Stimulated activated CD4-positive, alpha-beta T cell treated with anti-CD3 and anti-CD28 coated beads, Interleukin-12 subunit alpha, Interleukin-12 subunit beta, amount 100 ng/mL, for 4 hours (primary cell): Measurements from ENCODE around the gene HLCS.

Source experiments
- DNase-seq: peaks from one replicate; pipeline ENCODE4 v3.0.0-alpha.2; 2020

The HLCS gene

DNA sequence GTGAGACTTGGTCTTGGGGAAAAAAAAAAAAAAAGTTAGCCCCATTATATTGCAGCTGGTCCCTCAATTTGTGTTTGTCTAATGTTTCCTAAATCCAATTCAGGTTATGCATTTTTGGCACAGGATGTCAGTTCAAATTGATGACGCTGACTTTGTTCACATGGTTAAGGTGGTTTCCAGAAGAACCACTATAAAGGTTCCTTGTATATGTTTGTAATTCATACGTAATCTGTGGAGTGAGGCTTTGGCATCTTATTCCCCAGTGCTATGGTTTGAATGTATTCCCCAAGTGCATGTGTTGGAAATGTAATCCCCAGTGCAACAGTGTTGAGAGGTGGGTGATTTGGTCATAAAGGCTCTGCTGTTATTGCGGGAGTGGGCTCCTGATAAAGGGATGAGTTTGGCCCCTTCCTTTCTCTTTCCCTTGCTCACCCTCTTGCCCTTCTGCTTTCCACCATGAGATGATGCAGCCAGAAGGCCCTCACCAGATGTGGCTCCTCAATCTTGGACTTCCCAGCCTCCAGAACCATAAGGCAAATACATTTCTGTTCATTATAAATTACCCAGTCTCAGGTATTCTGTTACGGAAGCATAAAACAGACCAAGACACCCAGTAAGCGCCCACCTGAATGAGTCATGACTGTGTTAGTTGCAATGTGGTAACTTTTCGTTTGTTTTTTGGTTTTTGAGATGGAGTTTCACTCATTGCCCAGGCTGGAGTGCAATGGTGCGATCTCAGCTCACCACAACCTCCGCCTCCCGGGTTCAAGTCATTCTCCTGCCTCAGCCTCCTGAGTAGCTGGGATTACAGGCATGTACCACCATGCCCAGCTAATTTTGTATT is 19.5 kb upstream of the HLCS start:
- DNase-seq: no peak

DNA sequence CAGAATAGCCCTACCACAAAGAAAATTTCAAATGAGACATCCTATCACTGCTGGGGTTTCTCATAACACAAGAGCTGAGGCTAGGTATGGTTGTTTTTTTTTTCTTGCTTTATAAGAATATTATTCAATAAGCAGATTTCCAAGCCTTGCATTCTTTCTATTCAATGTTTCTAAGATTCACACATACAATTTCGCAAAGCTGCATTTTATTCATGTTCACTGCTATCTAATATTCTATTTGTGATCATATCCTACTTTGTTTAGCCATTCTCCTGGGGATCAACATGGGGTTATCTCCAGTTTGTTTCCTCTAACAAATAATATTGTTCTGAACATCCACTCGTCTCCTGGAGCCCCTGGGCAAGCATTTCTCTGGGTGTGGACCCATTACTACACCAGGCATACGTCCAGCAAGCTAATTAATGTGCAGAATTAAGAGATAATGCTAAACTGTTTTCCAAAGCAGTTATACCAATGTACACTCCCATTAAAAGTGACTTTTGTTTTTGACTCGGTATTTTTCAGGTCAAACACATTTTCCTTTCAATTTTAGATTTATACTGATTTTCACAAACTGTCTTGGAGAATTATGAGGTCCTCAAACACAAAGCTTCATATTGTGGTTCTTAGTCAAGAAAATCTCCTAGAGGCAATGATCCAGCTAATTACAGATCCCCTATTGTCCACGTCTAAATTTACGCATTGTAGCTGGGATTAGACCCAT is 15.7 kb upstream of the HLCS start:
- DNase-seq: no peak

DNA sequence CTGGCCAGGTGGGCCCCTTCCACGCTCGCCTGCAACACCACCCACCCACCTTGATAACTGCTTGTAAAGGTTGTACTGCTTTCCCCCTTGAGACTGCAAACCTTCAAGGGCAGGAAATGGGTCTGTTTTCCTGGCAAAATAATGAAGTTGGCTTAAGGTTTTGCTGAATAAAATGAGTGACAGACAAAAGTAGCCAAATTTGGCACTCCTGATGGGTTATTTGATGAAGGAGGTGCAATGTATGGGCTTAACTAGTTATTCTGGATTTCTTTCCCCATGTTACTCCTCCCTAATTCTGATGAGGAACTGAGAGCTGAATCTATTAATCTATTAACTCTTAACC is 14.6 kb upstream of the HLCS start:
- no peak for DNase-seq

GRCh38 chr21:36980280-36981048 is 14.0 kb upstream of the HLCS start:
- DNase-seq: no peak

- no peak for DNase-seq
These were observed 10.6 kb upstream of the HLCS start for GRCh38 chr21:36976882-36977651.

- DNase-seq: no peak
These were observed 9.9 kb upstream of the HLCS start for GRCh38 chr21:36976228-36976861.

GRCh38 chr21:36974851-36975192 is 8.4 kb upstream of the HLCS start:
- DNase-seq: no peak

DNA sequence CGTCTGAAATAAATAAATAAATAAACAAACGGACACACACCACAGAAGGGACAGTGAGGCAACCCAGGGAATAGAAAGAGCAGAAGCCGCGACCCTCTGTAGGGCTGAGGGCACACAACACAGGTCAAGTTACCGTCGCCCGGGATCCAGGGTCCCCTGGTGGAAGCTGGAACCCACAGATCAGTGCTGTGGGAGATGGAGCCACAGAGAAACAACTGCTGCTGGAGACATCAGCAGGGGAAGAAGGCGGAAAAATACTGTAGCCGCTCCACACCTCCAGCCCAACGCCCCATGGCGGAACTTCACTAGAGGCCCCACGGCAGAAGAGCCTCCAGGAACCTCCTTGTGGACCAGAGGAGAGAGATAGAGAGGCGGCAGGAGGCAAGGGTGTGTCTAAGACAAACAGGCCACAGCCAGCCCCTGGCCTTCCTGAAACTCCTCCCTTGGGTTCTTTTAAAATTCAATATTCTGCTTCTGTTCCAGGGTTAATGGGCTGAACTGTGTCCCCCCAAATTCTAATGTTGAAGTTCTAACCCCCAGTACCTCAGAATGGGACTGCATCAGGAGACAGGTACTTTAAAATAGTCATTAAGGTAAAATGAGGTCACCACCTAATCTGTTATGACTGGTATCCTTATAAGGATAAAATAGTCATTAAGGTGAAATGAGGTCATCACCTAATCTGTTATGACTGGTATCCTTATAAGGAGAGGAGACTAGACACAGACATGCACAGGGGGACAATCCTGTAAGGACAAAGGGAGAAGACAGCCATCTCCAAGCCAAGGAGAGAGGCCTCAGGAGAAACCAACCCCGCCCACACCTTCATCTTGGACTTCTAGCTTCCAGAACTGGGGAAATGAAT is 7.7 kb upstream of the HLCS start:
- no peak for DNase-seq

- DNase-seq: no peak
These were observed 2.5 kb upstream of the HLCS start for GRCh38 chr21:36968976-36969375.

GRCh38 chr21:36968414-36968813 is 1.9 kb upstream of the HLCS start:
- no peak for DNase-seq

- no peak for DNase-seq
These were observed 626 bp upstream of the HLCS start for GRCh38 chr21:36966821-36967768.

DNA sequence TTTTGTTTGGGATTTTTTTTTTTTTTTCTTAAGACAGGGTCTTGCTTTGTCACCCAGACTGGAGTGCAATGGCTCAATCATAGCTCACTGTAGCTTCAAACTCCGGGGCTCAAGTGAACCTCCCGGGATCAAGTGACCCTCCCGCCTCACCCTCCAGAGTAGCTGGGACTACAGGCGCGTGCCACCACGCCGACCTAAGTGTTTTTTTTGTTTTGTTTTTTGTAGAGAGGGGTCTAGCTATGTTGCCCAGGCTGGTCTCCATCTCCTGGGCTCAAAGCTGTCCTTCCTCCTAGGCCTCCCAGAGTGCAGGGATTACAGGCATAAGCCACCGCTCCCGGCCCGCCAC is 776 bp downstream of the HLCS start:
- DNase-seq: no peak

- no peak for DNase-seq
These were observed 1.4 kb downstream of the HLCS start for GRCh38 chr21:36964827-36965719.

DNA sequence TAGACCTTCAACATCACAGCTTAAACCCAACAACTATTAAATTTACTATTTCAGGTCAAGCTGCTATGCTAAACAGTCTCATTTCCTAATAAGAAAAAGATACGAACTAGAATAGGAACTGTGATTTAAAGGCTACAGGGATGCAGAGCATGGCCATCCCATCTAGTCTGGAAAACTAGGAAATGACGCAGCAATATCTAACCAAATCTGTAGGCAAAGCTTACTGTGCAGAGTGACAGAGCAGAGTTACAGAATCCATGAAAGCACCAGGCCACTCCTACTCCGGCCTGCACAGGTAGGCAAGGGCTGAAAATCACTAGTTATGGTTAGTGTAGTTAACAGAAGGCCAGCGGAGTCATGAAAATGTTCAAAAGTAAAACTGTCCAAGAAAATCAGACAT is 2.1 kb downstream of the HLCS start:
- no peak for DNase-seq

DNA sequence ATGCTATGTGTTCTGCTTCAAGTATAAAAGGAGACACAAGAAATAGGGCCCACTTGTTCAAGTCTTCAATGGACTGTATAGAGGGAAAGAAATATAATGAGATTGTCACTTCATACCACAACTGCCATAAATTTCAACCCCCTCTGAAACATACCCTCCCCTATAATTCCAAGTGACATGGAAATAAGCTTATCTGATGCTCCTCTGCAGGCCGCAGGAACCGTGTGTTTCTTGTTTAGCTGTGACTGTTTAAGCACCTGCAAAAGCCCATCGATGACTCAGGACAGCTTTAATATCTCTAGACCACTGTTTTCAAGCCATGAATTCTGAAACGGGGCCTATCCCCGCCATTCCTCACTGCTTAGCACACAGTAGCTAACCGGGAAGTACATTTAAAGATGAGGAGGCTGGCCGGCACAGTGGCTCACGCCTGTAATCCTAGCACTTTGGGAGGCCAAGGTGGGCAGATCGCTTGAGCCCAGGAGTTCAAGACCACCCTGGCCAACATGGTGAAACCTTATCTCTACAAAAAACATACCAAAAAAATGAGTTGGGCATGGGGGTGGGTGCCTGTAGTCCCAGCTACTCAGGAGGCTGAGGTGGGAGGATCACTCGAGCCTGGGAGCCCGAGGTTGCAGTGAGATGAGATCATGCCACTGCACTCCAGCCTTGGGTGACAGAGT is 4.2 kb downstream of the HLCS start:
- DNase-seq: no peak

GRCh38 chr21:36960676-36961284 is 5.7 kb downstream of the HLCS start:
- no peak for DNase-seq

DNA sequence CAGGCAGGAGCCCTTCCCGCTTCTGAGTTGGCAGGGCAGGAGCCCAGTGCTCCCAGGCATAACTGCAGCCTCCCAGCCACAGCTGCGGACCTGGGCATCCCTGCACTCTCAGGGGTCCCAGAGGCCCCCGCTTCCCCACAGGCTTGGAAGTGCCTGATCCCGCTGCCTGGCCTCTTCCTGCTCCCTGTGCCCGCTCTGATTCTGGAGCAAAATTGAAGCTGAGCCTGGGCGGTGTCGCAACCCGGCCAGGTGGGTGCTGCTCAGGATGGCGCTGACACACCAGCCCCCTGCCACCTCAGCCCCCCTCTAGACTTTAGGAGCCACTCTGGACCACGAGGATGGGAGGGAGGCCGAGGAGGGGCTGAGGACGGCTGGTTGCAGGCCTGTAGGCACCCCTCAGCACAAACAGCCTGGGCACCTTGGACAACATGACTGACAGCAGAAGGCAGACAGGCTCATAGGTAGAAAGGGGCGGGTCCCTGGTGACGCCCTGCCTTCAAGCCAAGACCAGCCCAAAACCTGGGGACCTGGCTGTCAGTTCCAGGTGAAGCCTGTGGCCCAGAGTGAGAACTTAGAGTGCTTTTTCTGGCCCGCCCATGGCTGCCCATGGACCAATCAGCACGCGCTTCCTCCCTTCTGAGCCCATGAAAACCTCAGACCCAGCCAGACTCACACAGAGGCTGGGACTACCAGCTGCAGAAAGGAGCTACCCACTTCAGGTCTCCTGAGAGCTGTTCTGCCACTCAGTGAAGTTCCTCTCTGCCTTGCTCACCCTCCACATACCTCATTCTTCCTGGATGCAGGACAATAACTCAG is 7.2 kb downstream of the HLCS start:
- no peak for DNase-seq
